CD4-positive, alpha-beta T cell (primary cell): Measurements from ENCODE around the gene CCK. TPM values are rescaled to one million over a fixed set of nuclear protein-coding genes. Genes with fewer than 3 reads are reported as not detected.

ENCODE experiments used
- ATAC-seq: fragments of 200-7000 bp; cut with Tn5 transposase; one replicate; pipeline ENCODE4 v1.10.0; 2022; ENCODE audit warnings: mild to moderate bottlenecking; ENCODE audit not compliant: poor library complexity
- CTCF ChIA-PET: fragments of 350-600 bp; sonication (Branson Sonifier 250); formaldehyde crosslinking; loops from one replicate; lab custom pipeline; 2021; ENCODE audit warnings: antibody characterized with exemption, inconsistent platforms; lab: Charles Lee
- POLR2A ChIA-PET: fragments of 350-600 bp; sonication (Branson Sonifier 250); formaldehyde crosslinking; loops from one replicate; lab custom pipeline; 2021; ENCODE audit warnings: antibody characterized with exemption, inconsistent platforms; lab: Charles Lee
- DNase-seq, 14 experiments: peaks; one replicate each; pipeline ENCODE4 v3.0.0-alpha.2; 2013 to 2020; ENCODE audit warnings: mixed read lengths in 2 of 14
- H3K27ac ChIP-seq, 2 donors: one replicate each; pipeline versions ENCODE4 v1.5.1 to v1.7.0; 2013; ENCODE audit warnings: low read length in 2 of 2, low read depth in 1 of 2, mild to moderate bottlenecking in 1 of 2
- H3K27me3 ChIP-seq, 2 experiments: 1 replicate in 1 of 2; 2 replicates in 1 of 2; pipeline versions ENCODE4 v1.6.1 to v1.7.0; 2013; ENCODE audit warnings: low read length in 2 of 2, control low read depth in 1 of 2, mild to moderate bottlenecking in 1 of 2, moderate library complexity in 1 of 2; ENCODE audit not compliant: insufficient read depth in 2 of 2, control insufficient read depth in 1 of 2
- H3K36me3 ChIP-seq: one replicate; pipeline ENCODE4 v1.6.1; 2013; ENCODE audit warnings: low read length, control low read depth; ENCODE audit not compliant: insufficient read depth
- H3K4me1 ChIP-seq: one replicate; pipeline ENCODE4 v1.6.1; 2013; ENCODE audit warnings: low read length, control low read depth; ENCODE audit not compliant: insufficient read depth
- H3K4me3 ChIP-seq: one replicate; pipeline ENCODE4 v1.5.1; 2013; ENCODE audit warnings: mild to moderate bottlenecking, low read length, moderate library complexity
- H3K9me3 ChIP-seq, 2 experiments: 1 replicate in 1 of 2; 2 replicates in 1 of 2; pipeline versions ENCODE4 v1.6.1 to v1.7.0; 2013; ENCODE audit warnings: low read length in 2 of 2, mild to moderate bottlenecking in 2 of 2, control low read depth in 1 of 2, moderate library complexity in 1 of 2; ENCODE audit not compliant: control insufficient read depth in 1 of 2, insufficient read depth in 1 of 2
- H3K27ac Mint-ChIP-seq: one replicate; pipeline ENCODE4 v1.8.0; 2020; ENCODE audit warnings: mixed read lengths
- H3K27me3 Mint-ChIP-seq: one replicate; pipeline ENCODE4 v1.8.0; 2021; ENCODE audit warnings: mixed read lengths
- H3K36me3 Mint-ChIP-seq: one replicate; pipeline ENCODE4 v1.8.0; 2021; ENCODE audit warnings: low read depth, mixed read lengths
- H3K4me1 Mint-ChIP-seq: one replicate; pipeline ENCODE4 v1.8.0; 2021; ENCODE audit warnings: low read depth, mixed read lengths
- H3K4me3 Mint-ChIP-seq: one replicate; pipeline ENCODE4 v1.8.0; 2020; ENCODE audit warnings: mild to moderate bottlenecking, mixed read lengths
- H3K9me3 Mint-ChIP-seq: one replicate; pipeline ENCODE4 v1.8.0; 2020; ENCODE audit warnings: mixed read lengths
- CTCF ChIP-seq: fragments of 200-600 bp; IDR thresholded peaks from one replicate; pipeline ENCODE4 v1.8.0; 2022; ENCODE audit warnings: antibody characterized with exemption, mild to moderate bottlenecking
- intact Hi-C, 2 experiments: fragments of 100-400 bp; cut with DNase I in 1 of 2; cut with micrococcal nuclease in 1 of 2; formaldehyde crosslinking; loops; one replicate each; pipeline versions ENCODE4 v1.15.1 to v1.9.0; 2023 to 2025; cut with DNase I, micrococcal nuclease
- total RNA-seq, 174 experiments: library from RNA in 2 of 174; stranded (reverse) in 2 of 174; gene quantifications; one replicate each; pipeline ENCODE4 v1.2.3 and lab custom pipeline; 2021 to 2026

Gene CCK
- total RNA-seq, 2 experiments from 2014 or later = not detected

GRCh38 chr3:42292009-42292408 is 26.0 kb upstream of the CCK start:
- H3K9me3 ChIP-seq = no peaks in the 10 kb centered on the region
- H3K4me1 Mint-ChIP-seq = no peaks in the 10 kb centered on the region
- no peaks in the 10 kb centered on the region for H3K36me3 ChIP-seq
- H3K27me3 Mint-ChIP-seq = peaks cover 14% of the 10 kb centered on the region
- ATAC-seq (no peak), DNase-seq (no peak)
- H3K9me3 Mint-ChIP-seq = no peaks in the 10 kb centered on the region
- no peak overlapping the region for H3K4me3 ChIP-seq
- POLR2A ChIA-PET = no interaction called here
- CTCF ChIA-PET = interaction anchor here (0.5 kb wide), 1 partner anchor 110 kb away, joined by 4 read pairs; no protein-coding TSS in a partner anchor
- no peaks in the 10 kb centered on the region for H3K36me3 Mint-ChIP-seq
- H3K27ac Mint-ChIP-seq = no peak overlapping the region
- no peak overlapping the region for H3K27ac ChIP-seq
- H3K4me1 ChIP-seq = no peaks in the 10 kb centered on the region
- peaks cover 4 to 7% of the 10 kb centered on the region in 2 experiments for H3K27me3 ChIP-seq
- no peak for TF ChIP-seq CTCF
- intact Hi-C loops = no loop called here
- H3K4me3 Mint-ChIP-seq = no peak overlapping the region

GRCh38 chr3:42290966-42291714 is 25.2 kb upstream of the CCK start:
- POLR2A ChIA-PET = interaction anchor here (0.8 kb wide), 1 partner anchor 55 kb away, joined by 3 read pairs; no protein-coding TSS in a partner anchor
- H3K4me3 ChIP-seq = no peak overlapping the region
- H3K36me3 ChIP-seq = no peaks in the 10 kb centered on the region
- H3K9me3 ChIP-seq = no peaks in the 10 kb centered on the region
- intact Hi-C loops = no loop called here
- H3K27ac ChIP-seq = no peak overlapping the region
- no peak for TF ChIP-seq CTCF
- no peak for ATAC-seq
- CTCF ChIA-PET = interaction anchor here (0.5 to 1.1 kb wide), 2 partner anchors 17 to 111 kb away, joined by 3 to 4 read pairs; no protein-coding TSS in a partner anchor
- Mint-ChIP-seq H3K4me1 (no peaks in the 10 kb centered on the region), H3K4me3 (no peak overlapping the region), H3K36me3 (no peaks in the 10 kb centered on the region), H3K9me3 (no peaks in the 10 kb centered on the region), H3K27me3 (peaks cover 14% of the 10 kb centered on the region), H3K27ac (no peak overlapping the region)
- no peaks in the 10 kb centered on the region for H3K4me1 ChIP-seq
- no peak for DNase-seq
- peaks cover 0 to 7% of the 10 kb centered on the region in 2 experiments for H3K27me3 ChIP-seq

- ATAC-seq (no peak), DNase-seq (no peak)
- no peaks in the 10 kb centered on the region for H3K9me3 ChIP-seq
- intact Hi-C loops = no loop called here
- no peak overlapping the region for H3K4me3 Mint-ChIP-seq
- ChIA-PET POLR2A (no interaction called here), CTCF (no interaction called here)
- H3K27ac Mint-ChIP-seq = no peak overlapping the region
- H3K27me3 Mint-ChIP-seq = peaks cover 14% of the 10 kb centered on the region
- H3K36me3 ChIP-seq = no peaks in the 10 kb centered on the region
- H3K27me3 ChIP-seq = peaks cover 0 to 2% of the 10 kb centered on the region in 2 experiments
- H3K9me3 Mint-ChIP-seq = no peaks in the 10 kb centered on the region
- no peak overlapping the region for H3K4me3 ChIP-seq
- no peaks in the 10 kb centered on the region for H3K36me3 Mint-ChIP-seq
- H3K4me1 ChIP-seq = no peaks in the 10 kb centered on the region
- no peak for TF ChIP-seq CTCF
- no peak overlapping the region for H3K27ac ChIP-seq
- no peaks in the 10 kb centered on the region for H3K4me1 Mint-ChIP-seq
Observed at GRCh38 chr3:42289026-42289425, 23.0 kb upstream of the CCK start.
